ENCODE measurements around the gene RTKN.

GRCh38 chr2:74384051-74384450 is 57.7 kb downstream of the RTKN start:
- TF ChIP-seq GATA2 (IDR thresholded peaks at IDR 0.05; ENCODE audit: low read depth, low read length) (no peak), GATA3 (IDR thresholded peaks at IDR 0.05; ENCODE audit: low read depth, low read length) (no peak)

Data from SH-SY5Y (cell line).